ENCODE results near the gene MORF4L1.
"Not testable (repeated sequence)": the region's sequence is repeated elsewhere in the genome, so short reads cannot be mapped to it uniquely, and the experiment has no call there.

- TF ChIP-seq CTCF (IDR thresholded peaks at IDR 0.05); SMAD3 (CRISPR knock-in tag; IDR thresholded peaks at IDR 0.05; ENCODE audit: borderline replicate concordance); FOXK1 (CRISPR knock-in tag; IDR thresholded peaks at IDR 0.05); CBFB (CRISPR knock-in tag; IDR thresholded peaks at IDR 0.05; ENCODE audit: low read depth): not testable (repeated sequence)
Observed at GRCh38 chr15:78876954-78877353, 4.3 kb downstream of the MORF4L1 start.
